ENCODE data around the gene IL1RAPL2.

IL1RAPL2 gene

DNA sequence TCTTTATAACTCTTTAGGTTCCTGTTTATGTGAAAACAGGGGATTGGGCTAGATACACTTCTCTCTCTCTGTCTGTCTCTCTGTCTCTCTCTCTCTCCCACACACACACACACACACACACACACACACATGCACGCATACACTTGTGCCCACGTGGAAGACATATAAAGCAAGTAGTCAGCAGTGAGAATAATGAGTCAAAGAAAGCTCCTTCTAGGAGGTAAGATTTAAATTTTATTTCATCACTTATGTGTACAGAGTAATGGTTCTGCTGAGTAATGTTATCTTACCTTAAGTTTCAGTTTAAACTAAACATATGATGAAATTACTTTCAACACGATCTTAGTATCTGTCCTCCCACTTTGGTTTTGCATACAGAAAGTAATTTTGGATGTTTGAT lies 897.5 kb downstream of the IL1RAPL2 start:
- DNase-seq (ENCODE audit: low read depth): no peak

DNA sequence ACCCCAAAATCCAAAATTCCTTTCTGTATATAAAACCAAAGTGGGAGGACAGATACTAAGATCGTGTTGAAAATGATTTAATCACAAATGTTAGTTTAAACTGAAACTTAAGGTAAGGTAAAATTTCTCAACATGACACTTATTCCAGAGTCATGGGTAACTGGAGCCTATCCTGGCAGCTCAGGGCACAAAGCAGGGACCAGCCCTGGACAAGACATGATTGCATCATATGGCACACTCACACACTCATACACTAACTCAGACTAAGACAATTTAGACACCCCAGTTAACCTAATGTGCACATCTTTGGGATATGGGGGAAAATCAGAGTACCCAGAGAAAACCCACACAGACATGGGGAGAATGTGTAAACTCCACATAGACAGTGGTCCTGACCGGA lies 898.6 kb downstream of the IL1RAPL2 start:
- DNase-seq (ENCODE audit: low read depth): no peak

DNA sequence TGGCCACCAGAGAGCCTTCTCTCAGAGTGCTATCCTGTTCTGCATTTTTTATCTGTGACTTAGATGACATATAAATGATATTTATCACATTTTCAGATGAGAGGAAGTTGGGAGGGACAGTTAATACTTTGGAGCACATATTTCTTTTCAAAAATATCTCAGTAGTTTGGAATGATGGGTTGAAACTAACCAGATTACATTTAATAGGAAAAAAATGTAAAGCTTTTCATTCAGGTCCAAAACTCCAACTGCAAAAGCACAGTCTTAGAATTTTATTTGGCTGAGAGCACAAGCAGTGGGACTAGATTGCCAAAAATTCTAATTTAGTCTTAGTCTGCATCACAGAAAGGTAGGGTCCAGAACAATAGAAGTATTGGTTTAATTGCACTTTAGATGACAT lies 902.7 kb downstream of the IL1RAPL2 start:
- DNase-seq (ENCODE audit: low read depth): no peak

DNA sequence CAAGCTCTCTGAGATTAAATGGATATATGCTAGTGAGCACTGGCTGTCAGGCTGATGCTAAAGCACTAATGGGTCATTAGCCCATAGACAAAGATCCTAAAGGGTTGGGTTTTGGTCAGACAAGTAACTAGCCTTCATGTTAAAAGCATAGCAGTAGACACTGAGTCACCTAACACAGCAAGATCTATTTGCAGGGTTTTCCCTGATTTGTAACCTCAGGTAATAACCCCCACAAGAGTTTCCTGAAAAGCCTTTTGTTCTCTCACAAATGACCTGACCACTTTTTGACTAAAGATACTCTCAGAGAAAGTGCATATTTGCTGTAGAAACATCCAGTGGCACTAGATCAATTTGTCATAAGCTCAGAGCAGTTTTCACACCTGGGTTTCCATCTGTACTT lies 905.6 kb downstream of the IL1RAPL2 start:
- DNase-seq (ENCODE audit: low read depth): no peak

DNA sequence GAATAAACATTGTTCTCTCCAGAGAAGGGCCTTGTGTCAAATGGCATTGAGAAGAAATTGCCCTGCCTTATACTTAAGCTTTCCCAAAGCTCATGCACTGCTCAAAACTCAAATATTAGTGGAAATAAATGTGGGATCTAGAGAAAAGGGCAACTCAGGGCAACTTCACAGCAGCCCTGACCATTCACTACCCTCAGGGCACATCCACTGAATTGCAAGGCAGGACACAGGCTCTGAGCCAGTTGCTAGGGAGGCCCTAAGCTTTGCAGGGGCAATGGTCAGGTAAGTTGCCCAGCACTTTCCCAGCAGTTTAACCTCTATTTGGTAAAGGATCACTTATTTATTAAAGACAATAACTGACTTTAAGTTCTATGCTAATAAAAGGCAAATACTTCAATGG lies 909.8 kb downstream of the IL1RAPL2 start:
- no peak for DNase-seq (ENCODE audit: low read depth)

DNA sequence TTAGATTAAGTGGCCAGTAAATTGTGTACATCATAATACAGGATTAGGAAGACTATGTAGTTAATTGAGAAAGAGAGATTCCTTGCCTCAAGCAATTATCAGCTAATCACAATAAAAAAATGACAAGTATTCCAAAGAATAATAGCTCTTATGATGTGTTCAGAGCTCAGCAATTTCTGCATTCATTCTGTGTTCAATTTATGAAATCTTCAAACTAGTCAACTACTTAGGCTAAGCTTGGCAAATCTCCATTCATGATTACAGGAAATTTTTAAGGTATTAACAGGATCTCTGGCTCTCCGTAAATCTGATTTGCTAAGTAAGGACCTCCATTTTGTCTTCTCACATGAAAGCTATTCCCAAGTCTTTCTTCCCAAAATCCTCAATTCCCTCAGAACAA lies 911.4 kb downstream of the IL1RAPL2 start:
- DNase-seq (ENCODE audit: low read depth): no peak

DNA sequence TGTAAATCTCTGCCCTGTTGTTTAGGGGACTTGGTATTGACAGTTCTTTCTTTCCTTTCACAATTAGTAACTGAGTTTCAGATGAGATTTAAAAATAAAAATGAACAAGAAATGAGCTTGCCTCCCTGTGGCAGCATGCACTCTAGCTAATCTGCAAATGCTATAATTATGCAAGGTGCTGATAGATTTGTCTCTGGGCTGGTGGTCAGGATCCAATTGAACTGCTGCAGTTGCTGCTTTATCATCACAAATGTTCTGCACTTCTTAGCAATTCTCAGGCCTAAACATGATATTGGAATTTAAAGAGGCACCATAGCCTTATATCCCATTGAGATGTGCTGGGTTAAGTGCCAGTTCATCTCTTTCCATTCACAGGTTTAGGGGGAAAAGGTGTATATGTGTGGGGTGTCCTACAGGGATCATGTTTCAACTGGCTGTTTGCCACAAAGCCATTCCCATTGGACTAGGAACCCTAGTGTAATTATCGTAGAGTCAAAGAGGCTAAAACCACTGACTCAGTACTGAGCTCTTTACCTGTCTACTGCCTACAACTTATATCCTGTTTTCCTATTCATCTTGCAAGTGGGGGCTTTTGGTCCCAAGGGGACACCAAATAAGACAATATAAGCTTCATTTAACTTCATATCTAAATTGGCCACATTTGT lies 914.8 kb downstream of the IL1RAPL2 start:
- no peak for DNase-seq (ENCODE audit: low read depth)

DNA sequence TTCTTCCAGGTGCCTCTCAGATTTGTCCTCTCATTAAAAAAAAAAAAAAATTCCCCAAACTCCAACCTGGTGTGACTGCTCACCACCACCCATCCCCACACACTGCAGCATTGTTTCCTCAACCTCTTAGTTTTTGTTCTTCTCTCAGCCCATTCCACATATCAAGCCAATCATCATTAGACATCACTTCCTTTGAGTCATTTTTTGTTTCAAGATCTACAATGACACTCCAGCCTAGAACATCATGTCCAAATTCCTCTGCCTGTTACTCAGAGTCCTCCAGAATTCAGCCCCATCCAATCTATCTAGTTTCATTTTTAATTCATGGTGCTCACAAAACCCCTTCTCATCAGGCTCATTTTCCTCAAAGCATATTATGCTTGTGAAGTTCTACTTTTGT lies 917.0 kb downstream of the IL1RAPL2 start:
- DNase-seq (ENCODE audit: low read depth): no peak

DNA sequence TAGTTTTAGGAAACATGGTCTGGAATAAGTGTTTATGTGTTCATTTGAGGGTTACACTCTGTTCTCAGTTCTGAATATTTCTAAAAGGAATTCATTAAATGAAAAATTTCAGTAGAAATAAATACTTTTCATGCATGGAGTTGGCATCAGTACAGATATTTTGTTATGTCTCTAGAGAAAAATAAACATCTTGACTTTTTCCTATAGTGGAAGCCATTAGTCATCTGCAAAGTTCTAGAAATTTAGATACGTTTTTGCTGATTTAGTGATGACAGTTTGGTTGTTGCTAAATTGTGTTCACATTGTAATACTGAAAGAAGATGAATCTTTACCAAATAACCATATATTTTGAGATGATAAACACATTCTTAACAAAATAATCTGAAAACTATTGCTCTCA lies 922.7 kb downstream of the IL1RAPL2 start:
- no peak for DNase-seq (ENCODE audit: low read depth)

DNA sequence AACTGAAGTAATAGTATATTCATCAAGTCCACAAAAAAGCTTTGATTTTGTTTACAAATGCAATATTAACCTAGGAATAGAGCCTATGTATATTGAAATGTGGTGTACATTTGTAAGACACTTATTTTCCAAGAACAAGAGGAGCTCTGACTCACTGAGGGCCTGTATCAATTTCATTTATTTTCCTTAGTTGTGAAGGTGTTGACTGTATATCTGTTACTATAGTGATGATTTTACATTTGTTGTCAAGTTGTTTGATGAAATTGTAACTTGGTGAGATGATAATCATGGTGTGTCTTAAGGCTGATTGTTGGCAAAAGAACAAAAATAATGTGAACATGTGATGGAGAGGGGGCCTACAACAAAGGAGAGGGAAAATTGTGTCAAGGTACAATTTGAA lies 929.4 kb downstream of the IL1RAPL2 start:
- no peak for DNase-seq (ENCODE audit: low read depth)

DNA sequence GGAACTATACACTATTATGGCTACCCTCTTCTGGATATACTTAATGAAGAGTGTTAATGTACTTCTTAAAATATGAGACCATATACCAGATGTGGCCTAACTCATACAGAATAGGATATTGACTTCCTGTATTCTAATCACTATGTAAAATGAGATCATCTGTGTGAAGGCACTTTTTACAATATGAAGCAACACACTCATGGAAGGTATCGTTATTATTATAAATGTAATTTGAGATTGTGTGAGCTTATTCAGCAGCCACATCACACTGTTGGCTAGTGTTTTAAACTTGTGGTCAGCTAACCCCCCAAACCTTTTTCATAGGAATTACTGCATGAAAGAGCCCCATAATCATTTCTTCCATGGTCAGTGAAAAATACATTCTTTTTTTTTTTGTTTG lies 936.3 kb downstream of the IL1RAPL2 start:
- peak; percentile 6 for DNase-seq (ENCODE audit: low read depth)

DNA sequence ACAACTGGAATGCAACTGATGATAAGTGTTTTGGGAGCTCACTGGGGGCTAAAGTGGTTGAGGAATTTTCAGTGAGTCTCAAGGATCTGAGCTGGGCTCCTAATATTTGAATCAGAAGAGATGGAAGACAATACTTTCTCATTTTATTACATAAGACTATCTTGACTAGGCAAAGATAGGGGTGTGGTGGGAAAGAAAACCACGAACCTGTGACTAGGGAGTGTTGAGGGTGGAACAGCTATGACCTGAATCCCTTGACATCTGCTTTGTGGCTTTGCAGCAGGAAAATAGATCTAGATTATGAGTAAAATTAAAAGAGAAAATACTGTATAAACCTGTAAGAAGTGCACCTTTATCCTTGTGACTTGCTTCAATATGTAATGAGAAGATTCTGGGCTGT lies 949.6 kb downstream of the IL1RAPL2 start:
- no peak for DNase-seq (ENCODE audit: low read depth)

DNA sequence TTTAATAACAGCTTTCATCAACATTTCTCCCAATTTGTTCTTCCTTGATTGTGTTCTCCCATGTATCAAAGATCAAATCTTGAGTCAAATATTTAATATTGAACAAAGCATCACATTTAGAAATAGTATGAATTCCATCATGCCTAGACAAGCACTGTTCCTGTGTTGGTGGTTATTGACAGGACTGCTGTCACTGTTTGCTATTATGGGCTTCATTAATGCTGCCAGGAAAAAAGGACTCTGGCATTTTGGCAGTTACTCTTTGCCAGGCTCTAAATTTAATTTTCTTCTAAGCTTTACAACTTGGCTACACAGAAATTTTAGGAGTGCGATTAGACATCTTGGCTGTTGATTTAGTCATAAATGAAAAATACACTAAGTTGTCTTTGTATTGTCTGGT lies 960.4 kb downstream of the IL1RAPL2 start:
- DNase-seq (ENCODE audit: low read depth): no peak

DNA sequence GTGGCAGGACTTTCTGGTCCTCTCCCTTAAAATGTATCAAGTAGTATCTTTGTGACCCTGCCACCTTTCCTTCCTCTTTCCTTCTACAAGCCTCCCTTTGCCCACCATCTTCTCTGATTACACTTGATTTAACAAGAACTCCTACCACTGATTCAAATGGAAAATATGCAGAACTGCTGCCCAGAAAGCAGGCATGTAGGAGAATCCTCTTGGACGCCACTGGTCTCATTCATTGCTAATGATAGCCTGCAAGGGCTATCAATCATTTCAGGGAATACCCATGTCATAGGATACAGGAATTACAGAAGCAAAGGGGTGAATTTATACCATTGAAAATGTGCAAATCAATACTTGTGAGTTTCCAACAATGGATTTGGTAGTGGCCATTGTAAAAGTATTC lies 961.8 kb downstream of the IL1RAPL2 start:
- peak; percentile 2 for DNase-seq (ENCODE audit: low read depth)

DNA sequence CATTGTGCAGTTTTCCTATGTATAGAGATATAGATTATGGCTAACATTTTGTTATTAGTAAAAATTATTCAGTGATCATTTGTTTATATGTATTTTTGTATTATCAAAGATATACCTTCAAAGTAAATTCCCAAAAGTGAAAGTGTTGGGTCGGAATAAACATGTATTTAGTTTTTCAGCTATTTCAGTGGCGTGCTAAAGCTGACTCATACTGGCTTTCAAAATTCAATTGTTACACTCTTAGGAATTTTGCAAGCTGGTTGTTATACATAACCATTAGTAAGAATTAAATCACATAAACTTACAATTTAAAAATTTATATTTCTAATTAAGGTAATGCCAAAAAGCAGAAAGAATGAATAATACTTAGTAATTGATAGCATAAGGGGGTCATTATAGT lies 968.0 kb downstream of the IL1RAPL2 start:
- no peak for DNase-seq (ENCODE audit: low read depth)

DNA sequence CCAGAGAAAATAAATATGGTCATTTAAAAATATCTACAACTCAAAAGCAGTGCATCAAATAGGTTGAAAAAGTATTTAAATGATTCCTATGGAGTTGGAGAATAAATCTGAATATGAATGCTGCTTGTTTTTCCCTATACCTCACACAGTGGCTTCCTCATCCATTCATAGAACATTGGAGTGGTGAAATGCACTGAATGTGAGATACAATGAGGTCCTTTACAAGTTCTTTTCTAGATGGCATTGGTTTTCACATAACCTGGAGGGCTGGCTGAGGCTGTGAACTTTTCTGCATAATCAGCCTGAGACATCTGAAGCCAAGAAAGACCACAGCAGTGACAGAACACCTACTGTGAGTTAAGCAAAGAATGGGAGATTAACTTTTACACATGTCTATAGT lies 977.3 kb downstream of the IL1RAPL2 start:
- no peak for DNase-seq (ENCODE audit: low read depth)

DNA sequence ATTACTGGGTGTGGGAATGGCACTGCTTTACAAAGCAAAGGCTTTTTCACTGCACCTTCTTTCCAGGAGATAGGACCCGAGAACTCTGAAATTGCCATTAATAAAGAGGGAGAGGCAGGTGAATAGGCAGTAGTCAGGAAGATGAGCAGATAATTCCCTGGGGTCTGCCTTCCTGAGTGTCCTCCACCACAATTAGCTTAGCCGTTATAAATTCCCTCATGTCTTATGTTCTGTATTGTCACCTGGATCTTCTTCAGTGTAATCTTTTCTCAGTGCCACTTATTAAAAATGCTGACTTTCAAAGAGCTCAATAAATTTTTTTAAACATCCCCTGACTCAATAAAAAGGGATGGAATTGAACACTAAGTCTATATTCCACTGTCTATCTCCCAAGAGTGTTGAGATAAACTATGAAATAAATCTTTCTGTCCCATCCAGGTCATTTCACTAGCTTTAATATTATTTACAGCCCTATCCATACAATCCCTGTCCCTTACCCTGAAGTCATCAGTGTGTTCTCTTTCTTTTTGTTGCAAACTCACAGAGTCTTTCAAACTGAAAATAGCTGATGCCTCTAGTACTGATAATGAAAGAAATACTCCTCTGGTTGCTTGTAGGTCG lies 984.2 kb downstream of the IL1RAPL2 start:
- no peak for DNase-seq (ENCODE audit: low read depth)

DNA sequence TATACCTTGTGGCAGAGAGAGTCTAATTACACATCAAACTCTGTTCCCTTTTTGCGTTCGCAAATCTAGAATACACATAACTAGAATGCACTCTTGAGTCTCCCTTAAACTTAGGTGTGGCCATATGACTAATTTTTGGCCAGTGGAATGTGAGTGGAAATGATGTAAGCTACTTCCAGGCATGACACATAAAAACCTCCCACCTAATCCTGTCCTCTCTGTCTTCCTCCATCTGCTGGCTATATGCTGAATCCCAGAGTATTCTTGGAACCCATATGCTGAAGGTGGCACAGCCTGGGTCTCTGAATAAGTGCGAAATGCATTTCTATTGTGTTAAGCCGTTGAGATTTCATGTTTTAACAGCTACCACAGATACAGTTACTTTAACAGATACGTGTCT lies 986.4 kb downstream of the IL1RAPL2 start:
- DNase-seq (ENCODE audit: low read depth): peak; percentile 5

DNA sequence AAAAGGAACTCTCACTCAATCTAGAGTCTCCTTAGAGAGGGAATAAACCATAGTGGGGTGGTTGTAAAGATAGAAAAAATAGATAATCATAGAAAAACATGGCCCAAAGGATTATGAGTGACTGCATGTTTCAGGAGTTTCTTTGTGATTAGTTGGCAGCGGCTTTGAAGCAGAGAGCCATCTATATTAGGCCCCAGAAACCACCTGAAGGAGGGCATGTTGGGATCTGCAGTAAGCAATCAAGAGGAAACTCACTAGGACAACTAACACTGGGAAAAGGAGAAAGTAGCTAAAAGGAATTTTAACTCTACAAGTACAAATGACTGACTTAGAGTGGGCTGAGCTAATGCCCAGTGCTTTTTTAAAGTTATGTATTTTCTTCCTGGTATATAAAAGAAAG lies 987.1 kb downstream of the IL1RAPL2 start:
- no peak for DNase-seq (ENCODE audit: low read depth)

DNA sequence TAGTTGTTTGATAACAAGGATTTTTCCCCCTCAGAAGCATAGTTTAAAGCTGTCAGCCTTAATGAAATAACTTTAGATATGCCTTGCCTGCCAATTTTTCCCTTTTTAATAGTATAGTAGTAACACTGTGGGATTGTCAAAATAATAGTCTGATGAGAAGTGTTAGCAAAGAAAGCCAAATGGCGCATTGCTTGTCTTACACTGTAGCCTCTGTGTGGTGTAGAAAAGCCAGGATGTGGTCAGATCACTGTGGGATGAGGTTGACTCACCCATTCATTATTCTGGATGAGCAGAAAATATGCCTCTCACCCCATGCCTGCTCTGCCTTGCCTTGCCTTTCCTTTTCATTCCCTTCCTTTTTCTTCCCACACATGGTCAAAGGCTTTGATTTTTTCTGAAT lies 998.5 kb downstream of the IL1RAPL2 start:
- peak; percentile 67 for DNase-seq (ENCODE audit: low read depth)

DNA sequence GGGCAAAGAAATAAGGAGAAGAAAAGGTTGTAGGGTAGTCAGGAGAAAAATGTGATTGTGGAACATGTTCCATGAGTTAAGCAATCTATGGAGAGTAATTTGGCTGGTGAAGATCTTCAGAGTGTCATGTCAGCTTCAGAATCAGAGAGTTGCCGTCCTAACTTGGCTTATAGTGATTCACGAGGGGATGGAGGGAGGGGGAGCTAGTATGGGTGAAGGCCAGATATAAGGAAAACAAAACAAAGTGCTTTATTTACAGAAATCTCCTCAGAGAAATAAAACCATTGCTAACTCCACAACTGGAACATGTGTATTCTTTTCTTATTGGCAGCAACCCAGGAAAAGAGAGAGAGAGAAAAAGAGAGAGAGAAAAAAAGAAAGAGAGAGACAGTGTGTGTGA lies 999.9 kb downstream of the IL1RAPL2 start:
- DNase-seq (ENCODE audit: low read depth): no peak

DNA sequence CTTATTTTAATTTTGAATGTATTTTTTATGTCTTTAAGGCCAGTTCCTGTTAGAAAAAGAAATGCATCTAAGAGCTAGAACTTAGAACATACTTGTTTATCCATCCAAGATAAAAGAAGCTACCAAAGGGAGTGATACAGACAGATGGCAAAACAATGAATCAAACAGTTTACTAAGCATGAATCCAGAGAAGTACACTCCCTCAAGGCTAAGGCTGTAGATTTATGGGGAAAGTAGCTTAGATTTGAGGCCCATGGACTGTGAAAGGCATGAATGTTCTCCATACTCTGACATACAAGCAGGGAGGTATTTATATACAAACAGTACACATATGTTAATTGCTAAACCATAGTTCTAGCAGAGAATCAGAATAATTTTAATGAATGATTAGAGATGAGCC lies 1001.1 kb downstream of the IL1RAPL2 start:
- no peak for DNase-seq (ENCODE audit: low read depth)

DNA sequence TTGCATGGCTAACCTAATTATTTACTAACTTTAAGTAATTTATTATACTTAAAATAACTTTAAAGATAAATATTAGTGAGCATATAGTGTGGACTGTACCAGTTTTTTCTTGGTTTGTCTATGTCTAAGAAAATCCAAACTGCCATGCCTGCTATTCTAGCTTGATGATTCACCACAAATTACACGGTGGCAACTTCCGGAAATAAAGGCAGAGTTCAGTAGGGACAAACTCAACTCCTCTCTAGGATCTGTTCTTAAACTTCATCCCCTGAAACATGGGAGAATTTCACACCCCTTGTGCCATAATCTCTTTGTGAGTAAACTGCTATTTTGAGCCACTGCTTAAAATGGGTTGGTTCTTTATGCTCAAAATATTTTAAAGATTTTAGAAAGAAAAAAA lies 1042.7 kb downstream of the IL1RAPL2 start:
- DNase-seq (ENCODE audit: low read depth): no peak

DNA sequence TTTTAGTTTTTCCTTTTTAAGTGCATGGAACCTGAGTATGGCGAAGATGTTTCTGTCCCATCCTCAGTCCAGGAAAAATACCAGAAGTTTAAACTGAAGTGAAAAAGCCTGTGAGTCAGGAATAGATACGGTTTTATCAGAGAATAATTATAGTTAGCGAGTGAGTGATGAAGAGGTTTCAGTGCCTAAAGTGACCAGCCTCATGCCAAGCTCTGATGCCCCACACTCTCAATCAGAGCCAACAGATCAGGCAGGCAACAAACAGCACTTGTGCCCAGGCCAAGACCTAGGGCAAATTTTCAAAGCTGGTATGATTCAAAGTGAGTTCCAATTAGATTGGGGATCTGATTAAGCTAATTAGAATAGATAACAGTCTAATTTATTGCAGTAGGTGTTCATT lies 1043.5 kb downstream of the IL1RAPL2 start:
- DNase-seq (ENCODE audit: low read depth): no peak

All from stromal cell of bone marrow (primary cell).